HepG2 (cell line): ENCODE measurements around the gene GEMIN2. TPM values are rescaled to one million over a fixed set of nuclear protein-coding genes. Genes with fewer than 3 reads are reported as not detected.
A peak's percentile ranks its signal among the peaks of the same experiment; 100 is the strongest.

Experiments
- ARHGAP35 ChIP-seq: sonication (generic); formaldehyde crosslinking; IDR thresholded peaks from 2 replicates; pipeline ENCODE4 v1.9.0; 2022; ENCODE audit warnings: mild to moderate bottlenecking, inconsistent platforms, moderate library complexity, missing genetic modification reagents, borderline replicate concordance
- ARID2 ChIP-seq: sonication (generic); formaldehyde crosslinking; IDR thresholded peaks from 2 replicates; pipeline ENCODE4 v1.8.1; 2022; ENCODE audit warnings: mild to moderate bottlenecking, missing genetic modification reagents, borderline replicate concordance
- EEA1 ChIP-seq: sonication (generic); formaldehyde crosslinking; IDR thresholded peaks from 2 replicates; pipeline ENCODE4 v1.5.1; 2020; ENCODE audit warnings: mild to moderate bottlenecking, missing genetic modification reagents, borderline replicate concordance
- GPN1 ChIP-seq: sonication (generic); formaldehyde crosslinking; IDR thresholded peaks from 2 replicates; pipeline ENCODE4 v1.5.1; 2020; ENCODE audit warnings: missing genetic modification reagents, borderline replicate concordance
- MEIS1 ChIP-seq: sonication (generic); formaldehyde crosslinking; IDR thresholded peaks from 2 replicates; pipeline ENCODE4 v1.9.0; 2021; ENCODE audit warnings: mild to moderate bottlenecking, missing genetic modification reagents, moderate library complexity, borderline replicate concordance
- NFATC3 ChIP-seq: sonication (generic); formaldehyde crosslinking; IDR thresholded peaks from 2 replicates; pipeline ENCODE4 v1.5.1; 2020; ENCODE audit warnings: mild to moderate bottlenecking, missing genetic modification reagents
- TRIM24 ChIP-seq: sonication (generic); formaldehyde crosslinking; IDR thresholded peaks from 2 replicates; pipeline ENCODE4 v1.8.0; 2022; ENCODE audit warnings: mild to moderate bottlenecking, missing genetic modification reagents
- ZFP1 ChIP-seq: IDR thresholded peaks from 2 replicates; pipeline ENCODE4 v1.6.1; 2016
- ZNF569 ChIP-seq: sonication (generic); formaldehyde crosslinking; IDR thresholded peaks from 2 replicates; pipeline ENCODE4 v1.5.0; 2020; ENCODE audit warnings: mild to moderate bottlenecking, missing genetic modification reagents, moderate library complexity, borderline replicate concordance
- ZNF616 ChIP-seq: sonication (generic); formaldehyde crosslinking; IDR thresholded peaks from 2 replicates; pipeline ENCODE4 v1.5.0; 2020; ENCODE audit warnings: low read depth, mild to moderate bottlenecking, missing genetic modification reagents
- ZNF629 ChIP-seq: sonication (generic); formaldehyde crosslinking; conservative IDR thresholded peaks from 2 replicates; pipeline ENCODE4 v1.5.0; 2020; ENCODE audit warnings: missing genetic modification reagents
- polyA plus RNA-seq, 8 experiments: library from polyadenylated mRNA; depleted of rRNA in 3 of 8; stranded (reverse) in 7 of 8; unstranded in 1 of 8; fragments of >200 nt; fragmentation: Illumina TruSeq in 4 of 8; extraction: Trizol in 4 of 8; gene quantifications; 2 replicates each; pipeline versions ENCODE4 v1.2.1 to v1.2.3, GENCODE V29; 2011 to 2016; ENCODE audit warnings: low read depth in 4 of 8, missing spikeins in 1 of 8, mixed read lengths in 1 of 8; ENCODE audit not compliant: insufficient read depth in 1 of 8
- total RNA-seq, 5 experiments: library from RNA; depleted of rRNA; stranded (reverse); fragments of >200 nt; fragmentation: Illumina TruSeq; extraction: Trizol; gene quantifications; 2 replicates each; pipeline ENCODE4 v1.2.3, GENCODE V29; 2016; ENCODE audit warnings: low read depth in 1 of 5
- TF ChIP-seq, protein P1 (sequence below): IDR thresholded peaks from 2 replicates; pipeline ENCODE4 v1.6.1; 2016; ENCODE audit warnings: mild to moderate bottlenecking
- TF ChIP-seq, protein P2 (sequence below): sonication (generic); formaldehyde crosslinking; IDR thresholded peaks from 2 replicates; pipeline ENCODE4 v1.5.1; 2020; ENCODE audit warnings: mild to moderate bottlenecking, missing genetic modification reagents, moderate library complexity
- TF ChIP-seq, protein P3 (sequence below): sonication (generic); formaldehyde crosslinking; IDR thresholded peaks from 2 replicates; pipeline ENCODE4 v1.4.0; 2020; ENCODE audit warnings: missing genetic modification reagents
- TF ChIP-seq, protein P4 (sequence below): sonication (generic); formaldehyde crosslinking; IDR thresholded peaks from 2 replicates; pipeline ENCODE4 v1.4.0; 2020; ENCODE audit warnings: missing genetic modification reagents, borderline replicate concordance
- TF ChIP-seq, protein P5 (sequence below): sonication (generic); formaldehyde crosslinking; IDR thresholded peaks from 2 replicates; pipeline ENCODE4 v1.4.0; 2020; ENCODE audit warnings: missing genetic modification reagents

Gene GEMIN2
- total and polyA plus RNA-seq, 2 of the 13 experiments (the other 11 are each of a cell fraction or from before 2014, with no cell fraction given): 54.8 to 110 TPM

DNA sequence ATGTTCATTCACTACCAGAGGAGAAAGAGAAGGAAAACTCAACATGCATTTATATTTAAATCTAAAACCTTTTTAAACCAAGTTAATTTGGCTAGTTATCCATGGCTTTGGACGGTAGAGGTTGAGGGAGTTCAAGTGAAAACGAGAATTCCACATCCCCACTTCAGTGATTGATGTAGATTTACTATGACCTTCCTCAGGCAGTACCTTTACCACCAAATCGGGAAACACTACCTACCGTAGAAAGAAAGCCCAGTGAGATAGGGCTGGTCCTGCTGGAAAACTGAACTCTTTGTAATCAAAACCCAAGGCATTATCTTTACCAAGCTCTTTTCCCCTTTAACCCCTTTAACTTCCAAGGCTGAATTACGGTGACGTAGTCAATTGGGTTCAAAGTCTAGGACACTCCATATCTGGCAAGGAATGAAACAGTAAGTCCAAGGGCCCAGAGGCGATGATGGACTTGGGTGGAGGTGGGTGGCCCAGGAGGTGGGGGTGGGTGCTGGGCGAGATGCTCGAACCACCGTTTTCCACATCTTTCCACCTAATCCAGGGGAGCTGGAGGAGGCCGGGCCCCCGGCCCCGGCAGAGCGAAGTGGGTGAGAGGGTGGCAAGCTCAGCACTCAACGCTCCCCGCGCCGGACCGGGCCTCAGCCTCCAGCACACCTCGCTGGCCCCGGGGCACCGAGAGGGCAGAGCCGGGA, 11.7 kb upstream of the GEMIN2 start (continued):
- TF ChIP-seq ARHGAP35 (CRISPR knock-in tag): no peak
- no peak for TF ChIP-seq TRIM24 (CRISPR knock-in tag)
- TF ChIP-seq ZFP1 (CRISPR knock-in tag): no peak; the same call in 1 of the 2 replicates
- TF ChIP-seq, protein P1, sequence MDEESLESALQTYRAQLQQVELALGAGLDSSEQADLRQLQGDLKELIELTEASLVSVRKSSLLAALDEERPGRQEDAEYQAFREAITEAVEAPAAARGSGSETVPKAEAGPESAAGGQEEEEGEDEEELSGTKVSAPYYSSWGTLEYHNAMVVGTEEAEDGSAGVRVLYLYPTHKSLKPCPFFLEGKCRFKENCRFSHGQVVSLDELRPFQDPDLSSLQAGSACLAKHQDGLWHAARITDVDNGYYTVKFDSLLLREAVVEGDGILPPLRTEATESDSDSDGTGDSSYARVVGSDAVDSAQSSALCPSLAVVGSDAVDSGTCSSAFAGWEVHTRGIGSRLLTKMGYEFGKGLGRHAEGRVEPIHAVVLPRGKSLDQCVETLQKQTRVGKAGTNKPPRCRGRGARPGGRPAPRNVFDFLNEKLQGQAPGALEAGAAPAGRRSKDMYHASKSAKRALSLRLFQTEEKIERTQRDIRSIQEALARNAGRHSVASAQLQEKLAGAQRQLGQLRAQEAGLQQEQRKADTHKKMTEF: no peak; the same call in 1 of the 2 replicates
- no peak; the same call in 1 of the 2 replicates for TF ChIP-seq ZNF629
- TF ChIP-seq ZNF616 (CRISPR knock-in tag): no peak
- TF ChIP-seq, protein P2, sequence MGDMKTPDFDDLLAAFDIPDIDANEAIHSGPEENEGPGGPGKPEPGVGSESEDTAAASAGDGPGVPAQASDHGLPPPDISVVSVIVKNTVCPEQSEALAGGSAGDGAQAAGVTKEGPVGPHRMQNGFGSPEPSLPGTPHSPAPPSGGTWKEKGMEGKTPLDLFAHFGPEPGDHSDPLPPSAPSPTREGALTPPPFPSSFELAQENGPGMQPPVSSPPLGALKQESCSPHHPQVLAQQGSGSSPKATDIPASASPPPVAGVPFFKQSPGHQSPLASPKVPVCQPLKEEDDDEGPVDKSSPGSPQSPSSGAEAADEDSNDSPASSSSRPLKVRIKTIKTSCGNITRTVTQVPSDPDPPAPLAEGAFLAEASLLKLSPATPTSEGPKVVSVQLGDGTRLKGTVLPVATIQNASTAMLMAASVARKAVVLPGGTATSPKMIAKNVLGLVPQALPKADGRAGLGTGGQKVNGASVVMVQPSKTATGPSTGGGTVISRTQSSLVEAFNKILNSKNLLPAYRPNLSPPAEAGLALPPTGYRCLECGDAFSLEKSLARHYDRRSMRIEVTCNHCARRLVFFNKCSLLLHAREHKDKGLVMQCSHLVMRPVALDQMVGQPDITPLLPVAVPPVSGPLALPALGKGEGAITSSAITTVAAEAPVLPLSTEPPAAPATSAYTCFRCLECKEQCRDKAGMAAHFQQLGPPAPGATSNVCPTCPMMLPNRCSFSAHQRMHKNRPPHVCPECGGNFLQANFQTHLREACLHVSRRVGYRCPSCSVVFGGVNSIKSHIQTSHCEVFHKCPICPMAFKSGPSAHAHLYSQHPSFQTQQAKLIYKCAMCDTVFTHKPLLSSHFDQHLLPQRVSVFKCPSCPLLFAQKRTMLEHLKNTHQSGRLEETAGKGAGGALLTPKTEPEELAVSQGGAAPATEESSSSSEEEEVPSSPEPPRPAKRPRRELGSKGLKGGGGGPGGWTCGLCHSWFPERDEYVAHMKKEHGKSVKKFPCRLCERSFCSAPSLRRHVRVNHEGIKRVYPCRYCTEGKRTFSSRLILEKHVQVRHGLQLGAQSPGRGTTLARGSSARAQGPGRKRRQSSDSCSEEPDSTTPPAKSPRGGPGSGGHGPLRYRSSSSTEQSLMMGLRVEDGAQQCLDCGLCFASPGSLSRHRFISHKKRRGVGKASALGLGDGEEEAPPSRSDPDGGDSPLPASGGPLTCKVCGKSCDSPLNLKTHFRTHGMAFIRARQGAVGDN (CRISPR knock-in tag): no peak
- TF ChIP-seq, protein P3, sequence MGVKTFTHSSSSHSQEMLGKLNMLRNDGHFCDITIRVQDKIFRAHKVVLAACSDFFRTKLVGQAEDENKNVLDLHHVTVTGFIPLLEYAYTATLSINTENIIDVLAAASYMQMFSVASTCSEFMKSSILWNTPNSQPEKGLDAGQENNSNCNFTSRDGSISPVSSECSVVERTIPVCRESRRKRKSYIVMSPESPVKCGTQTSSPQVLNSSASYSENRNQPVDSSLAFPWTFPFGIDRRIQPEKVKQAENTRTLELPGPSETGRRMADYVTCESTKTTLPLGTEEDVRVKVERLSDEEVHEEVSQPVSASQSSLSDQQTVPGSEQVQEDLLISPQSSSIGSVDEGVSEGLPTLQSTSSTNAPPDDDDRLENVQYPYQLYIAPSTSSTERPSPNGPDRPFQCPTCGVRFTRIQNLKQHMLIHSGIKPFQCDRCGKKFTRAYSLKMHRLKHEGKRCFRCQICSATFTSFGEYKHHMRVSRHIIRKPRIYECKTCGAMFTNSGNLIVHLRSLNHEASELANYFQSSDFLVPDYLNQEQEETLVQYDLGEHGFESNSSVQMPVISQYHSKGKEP (CRISPR knock-in tag): 0 out of 2 replicates have a peak, but pooled peaks have one; percentile 67
- TF ChIP-seq, protein P4, sequence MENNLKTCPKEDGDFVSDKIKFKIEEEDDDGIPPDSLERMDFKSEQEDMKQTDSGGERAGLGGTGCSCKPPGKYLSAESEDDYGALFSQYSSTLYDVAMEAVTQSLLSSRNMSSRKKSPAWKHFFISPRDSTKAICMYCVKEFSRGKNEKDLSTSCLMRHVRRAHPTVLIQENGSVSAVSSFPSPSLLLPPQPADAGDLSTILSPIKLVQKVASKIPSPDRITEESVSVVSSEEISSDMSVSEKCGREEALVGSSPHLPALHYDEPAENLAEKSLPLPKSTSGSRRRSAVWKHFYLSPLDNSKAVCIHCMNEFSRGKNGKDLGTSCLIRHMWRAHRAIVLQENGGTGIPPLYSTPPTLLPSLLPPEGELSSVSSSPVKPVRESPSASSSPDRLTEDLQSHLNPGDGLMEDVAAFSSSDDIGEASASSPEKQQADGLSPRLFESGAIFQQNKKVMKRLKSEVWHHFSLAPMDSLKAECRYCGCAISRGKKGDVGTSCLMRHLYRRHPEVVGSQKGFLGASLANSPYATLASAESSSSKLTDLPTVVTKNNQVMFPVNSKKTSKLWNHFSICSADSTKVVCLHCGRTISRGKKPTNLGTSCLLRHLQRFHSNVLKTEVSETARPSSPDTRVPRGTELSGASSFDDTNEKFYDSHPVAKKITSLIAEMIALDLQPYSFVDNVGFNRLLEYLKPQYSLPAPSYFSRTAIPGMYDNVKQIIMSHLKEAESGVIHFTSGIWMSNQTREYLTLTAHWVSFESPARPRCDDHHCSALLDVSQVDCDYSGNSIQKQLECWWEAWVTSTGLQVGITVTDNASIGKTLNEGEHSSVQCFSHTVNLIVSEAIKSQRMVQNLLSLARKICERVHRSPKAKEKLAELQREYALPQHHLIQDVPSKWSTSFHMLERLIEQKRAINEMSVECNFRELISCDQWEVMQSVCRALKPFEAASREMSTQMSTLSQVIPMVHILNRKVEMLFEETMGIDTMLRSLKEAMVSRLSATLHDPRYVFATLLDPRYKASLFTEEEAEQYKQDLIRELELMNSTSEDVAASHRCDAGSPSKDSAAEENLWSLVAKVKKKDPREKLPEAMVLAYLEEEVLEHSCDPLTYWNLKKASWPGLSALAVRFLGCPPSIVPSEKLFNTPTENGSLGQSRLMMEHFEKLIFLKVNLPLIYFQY (CRISPR knock-in tag): 0 out of 2 replicates have a peak, but pooled peaks have one; percentile 67
- TF ChIP-seq EEA1 (CRISPR knock-in tag): no peak
- no peak for TF ChIP-seq NFATC3 (CRISPR knock-in tag)
- TF ChIP-seq MEIS1 (CRISPR knock-in tag): no peak
- TF ChIP-seq ARID2 (CRISPR knock-in tag): no peak
- TF ChIP-seq, protein P5, sequence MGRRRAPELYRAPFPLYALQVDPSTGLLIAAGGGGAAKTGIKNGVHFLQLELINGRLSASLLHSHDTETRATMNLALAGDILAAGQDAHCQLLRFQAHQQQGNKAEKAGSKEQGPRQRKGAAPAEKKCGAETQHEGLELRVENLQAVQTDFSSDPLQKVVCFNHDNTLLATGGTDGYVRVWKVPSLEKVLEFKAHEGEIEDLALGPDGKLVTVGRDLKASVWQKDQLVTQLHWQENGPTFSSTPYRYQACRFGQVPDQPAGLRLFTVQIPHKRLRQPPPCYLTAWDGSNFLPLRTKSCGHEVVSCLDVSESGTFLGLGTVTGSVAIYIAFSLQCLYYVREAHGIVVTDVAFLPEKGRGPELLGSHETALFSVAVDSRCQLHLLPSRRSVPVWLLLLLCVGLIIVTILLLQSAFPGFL: no peak
- TF ChIP-seq GPN1 (CRISPR knock-in tag): no peak
- no peak for TF ChIP-seq ZNF569 (CRISPR knock-in tag)
